HG02610 (cell line): ENCODE measurements around the gene CDR2.
"Not testable (repeated sequence)": the region's sequence is repeated elsewhere in the genome, so short reads cannot be mapped to it uniquely, and the experiment has no call there.

Experiments used
- ATAC-seq: cut with Tn5 transposase; IDR thresholded peaks from one replicate; pipeline ENCODE4 v1.9.1; 2021; ENCODE audit warnings: mild to moderate bottlenecking, moderate library complexity; ENCODE audit not compliant: unreplicated experiment

The CDR2 gene

DNA sequence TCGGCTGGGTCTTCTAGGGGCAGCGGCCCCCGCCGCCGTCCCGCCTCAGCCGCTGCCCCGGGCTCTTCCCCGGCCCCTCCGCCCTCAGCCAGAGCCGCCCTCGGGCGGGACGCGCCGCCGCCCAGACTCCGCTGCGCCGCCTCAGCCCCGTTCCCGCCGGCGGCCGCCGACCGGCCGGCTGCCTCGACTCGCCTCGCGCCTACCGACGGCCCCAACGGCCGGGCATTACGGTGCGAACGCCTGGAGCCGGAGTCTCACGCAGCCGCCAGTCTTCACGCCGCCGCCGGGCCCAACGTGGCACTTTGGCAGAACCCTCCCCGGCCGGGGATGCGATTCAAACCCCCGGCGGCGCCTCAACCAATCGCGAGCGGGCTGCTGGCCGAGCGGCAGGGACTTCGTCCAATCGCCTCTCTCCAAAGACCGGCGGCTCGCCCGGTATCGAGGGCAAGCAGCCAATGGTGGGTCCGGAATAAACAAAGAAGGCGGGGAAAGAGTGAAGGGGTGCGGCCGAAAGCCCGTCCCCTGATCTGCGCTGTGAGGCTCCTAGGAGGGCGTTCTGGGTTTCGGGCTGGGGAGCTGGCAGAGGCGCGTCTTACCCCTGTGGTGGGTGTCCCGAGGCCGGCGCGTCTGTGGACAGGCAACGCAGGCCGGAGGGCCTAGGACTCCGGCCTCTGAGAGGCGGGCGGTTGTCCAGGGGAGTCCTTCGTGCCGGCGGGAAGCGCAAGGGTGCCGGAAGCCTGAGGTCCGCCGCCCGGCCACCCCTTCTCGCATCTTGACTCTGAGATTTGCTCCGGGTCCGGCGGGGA is at the start of gene CDR2:
Gene CDR2 (minus strand): TSS at position 309 of the 806 bp plus-strand sequence. CDS start 310 bp downstream, outside the sequence.
- peak; percentile 95 for ATAC-seq

DNA sequence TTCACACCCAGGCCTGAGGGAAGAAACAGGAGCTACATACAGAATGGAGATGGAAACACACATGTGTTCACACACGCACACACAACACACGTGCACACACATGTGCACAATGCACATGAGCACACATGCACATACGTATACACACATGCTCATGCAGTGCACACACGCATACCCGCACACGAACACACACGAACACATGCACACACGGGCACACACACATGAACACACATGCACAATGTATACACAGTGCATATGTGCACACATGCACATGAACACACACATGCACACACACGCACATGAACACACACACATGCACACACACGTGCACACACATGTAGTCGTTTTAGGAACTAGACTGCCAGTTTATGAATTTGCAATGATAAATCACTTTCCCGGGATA is 49.3 kb upstream of the CDR2 start:
- no peak for ATAC-seq

DNA sequence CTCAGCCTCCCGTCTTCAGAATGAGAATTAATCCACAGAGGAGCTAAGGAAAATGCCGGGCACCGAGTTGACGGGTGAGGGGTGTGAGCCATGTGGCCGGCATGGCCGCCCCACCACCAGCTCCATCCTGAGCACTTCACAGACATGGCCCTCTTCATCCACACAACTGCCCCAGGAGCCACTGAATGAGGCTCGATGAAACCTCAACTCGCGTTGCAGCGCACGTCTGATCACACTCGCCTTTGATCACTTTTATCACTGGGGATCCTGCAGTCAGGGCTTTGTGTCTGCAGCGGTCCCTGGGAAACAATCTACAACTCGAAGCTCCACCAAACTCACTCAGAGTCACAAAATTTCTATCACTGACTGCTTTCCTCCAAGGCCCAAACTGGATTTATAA is 46.7 kb upstream of the CDR2 start:
- no peak for ATAC-seq

DNA sequence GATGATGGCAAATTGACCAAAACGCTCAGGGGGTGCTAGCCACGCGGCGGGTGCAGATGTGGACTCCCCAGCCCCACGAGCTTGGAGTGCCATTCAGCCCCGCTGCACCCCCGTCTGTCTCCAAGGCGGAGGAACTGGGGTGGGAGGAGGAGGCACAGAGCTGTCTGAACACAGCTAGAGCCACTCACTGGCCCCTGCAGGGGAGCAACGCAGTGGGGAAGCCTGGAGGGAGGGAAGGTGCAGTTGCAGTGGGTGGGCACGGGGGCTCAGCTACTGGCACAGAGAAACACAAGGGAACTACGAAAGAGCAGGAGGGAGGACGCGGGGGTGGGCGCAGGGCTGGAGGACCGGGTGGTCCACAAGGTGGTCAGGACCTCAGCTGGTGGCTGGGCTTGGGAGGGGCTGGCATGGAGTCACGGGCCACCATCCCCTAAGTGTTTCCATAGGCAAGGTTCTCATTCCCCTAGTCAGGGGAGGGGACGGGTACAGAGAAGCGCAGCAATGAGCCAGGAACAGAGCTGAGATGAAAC is 46.3 kb upstream of the CDR2 start:
- no peak for ATAC-seq

DNA sequence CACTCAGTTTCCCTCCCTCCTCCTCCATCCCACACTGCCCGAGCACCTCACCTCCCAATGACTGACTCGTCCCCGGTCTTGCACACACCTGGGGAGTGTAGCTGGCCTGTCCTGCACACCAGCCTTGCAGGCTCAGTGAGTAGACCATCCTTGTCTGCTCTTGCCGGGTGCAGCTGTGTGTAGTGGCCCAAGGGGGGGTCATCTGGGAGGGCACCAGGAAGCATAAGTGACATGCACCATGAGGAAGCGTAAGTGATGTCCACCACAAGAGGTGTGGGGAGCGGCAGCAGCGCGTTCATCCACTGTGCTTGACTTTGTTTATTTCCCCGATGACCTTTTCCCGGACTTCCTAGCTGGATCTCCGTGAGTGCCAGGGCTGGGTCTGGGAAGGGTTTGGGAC is 45.5 kb upstream of the CDR2 start:
- no peak for ATAC-seq

DNA sequence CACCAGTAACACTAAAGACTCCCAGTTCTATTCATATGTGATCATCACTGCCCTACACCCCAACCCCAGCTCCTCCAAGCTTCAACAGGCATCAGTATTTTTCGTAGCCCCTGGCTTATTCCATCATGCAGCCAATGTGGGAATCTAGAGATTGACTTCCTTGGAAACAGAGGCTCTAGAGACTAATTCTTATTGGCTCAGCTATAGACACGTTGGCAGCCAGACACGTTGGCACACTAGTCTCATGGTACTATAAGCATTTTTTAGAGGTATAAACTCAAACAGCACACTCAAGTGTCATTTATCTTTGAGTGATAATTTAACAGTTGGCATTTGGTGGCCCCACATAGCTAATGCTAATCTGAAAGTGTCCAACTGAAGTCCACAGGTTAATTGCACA is 44.4 kb upstream of the CDR2 start:
- no peak for ATAC-seq

DNA sequence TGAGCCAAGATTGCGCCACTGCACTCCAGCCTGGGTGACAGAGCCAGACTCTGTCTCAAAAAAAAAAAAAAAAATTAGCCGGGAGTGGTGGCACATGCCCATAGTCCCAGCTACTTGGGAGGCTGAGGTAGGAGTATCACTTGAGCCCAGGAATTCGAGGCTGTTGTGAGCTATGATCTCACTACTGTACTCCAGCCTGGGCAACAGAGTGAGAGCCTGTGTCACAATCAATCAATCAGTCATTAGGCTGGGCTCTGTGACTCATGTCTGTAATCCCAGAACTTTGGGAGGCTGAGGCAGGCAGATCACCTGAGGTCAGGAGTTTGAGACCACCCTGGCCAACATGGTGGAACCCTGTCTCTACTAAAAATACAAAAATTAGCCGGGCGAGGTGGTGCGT is 43.4 kb upstream of the CDR2 start:
- ATAC-seq: not testable (repeated sequence)

DNA sequence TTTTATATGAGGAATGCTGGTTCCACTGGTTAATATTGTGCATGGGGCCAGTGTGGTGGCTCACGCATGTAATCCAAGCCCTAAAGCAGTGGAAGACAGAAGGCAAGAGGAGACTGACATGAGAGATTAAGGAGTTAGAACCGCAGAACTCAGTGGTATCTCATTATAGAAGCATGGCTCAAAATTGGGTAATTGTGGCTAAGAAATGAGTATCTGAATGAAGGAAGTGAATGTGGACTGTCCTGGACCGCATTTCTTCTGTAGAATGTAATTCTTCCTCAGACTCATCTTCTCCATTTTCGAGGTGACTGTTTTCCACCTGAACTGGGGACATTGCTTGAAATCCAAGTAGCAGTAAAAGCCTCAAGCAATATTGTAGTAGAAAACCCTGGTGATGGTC is 42.6 kb upstream of the CDR2 start:
- ATAC-seq: no peak

DNA sequence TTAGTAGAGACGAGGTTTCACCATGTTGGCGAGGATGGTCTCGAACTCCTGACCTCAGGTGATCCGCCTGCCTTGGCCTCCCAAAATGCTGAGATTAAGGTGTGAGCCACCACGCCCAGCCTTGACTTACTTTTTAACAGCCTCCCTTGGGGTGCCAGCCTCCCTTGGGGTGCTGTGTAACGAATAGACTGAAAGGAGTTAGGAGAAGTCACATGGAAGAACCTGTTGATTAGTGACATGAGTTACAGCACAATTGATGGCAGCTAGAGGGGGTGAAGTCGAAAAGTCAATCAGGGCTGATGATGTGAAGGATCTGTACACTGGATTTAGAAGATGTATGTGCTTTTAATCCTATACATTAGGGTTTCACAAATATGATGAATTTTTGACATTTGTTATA is 39.4 kb upstream of the CDR2 start:
- no peak for ATAC-seq

DNA sequence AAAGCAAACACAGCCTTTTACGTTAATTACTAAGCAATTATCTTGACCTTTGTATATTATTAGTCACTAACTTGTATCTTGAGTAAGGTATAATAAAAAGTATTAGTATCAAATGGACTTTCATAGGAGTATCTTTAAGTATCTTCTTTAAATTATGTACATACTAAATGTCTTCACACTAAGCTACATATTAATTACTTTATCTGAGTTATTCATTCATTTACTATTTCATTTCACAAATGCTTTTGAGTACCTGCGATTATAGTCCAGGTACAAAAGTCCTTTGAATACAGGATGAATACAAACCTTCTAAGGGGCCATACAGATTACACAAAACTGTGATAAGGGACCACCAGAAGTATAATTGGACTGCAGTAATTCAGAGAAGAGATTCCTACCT is 33.1 kb upstream of the CDR2 start:
- ATAC-seq: no peak

DNA sequence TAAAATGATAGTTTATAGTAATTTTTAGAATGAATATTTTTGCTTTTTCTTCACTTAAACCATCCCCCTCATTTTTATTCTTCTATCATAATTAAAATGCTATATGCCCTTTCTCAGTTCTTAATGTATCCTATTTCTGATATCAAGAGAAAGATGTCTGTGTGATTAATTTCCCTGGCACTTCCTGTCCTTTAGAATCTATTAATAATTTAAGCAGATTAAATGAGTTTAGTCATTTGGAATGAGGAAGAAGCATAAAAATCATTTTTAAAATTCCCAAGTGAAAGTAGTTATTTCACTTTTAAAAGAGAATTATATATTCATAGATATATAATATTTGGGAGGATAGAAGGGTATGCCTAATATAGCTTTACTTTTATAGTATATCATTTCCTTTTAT is 27.8 kb upstream of the CDR2 start:
- no peak for ATAC-seq

DNA sequence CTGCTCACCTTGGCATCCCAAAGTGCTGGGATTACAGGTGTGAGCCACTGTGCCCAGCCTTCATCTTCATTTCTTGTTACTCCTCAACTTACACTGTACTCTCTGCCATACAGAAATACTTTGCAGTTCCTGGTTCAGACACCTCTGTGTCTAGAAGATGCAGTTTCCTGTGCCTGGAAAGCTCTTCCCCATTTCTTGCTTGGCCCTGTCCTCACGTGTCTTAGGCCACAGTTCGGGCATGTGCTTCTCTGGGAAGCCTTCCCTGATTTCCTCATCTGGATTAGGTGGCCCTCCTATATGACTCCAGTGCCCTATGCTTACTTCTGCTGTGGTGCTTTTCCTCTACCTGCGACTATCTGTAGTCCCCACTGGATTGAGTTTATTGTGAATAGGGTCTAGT is 26.5 kb upstream of the CDR2 start:
- no peak for ATAC-seq

DNA sequence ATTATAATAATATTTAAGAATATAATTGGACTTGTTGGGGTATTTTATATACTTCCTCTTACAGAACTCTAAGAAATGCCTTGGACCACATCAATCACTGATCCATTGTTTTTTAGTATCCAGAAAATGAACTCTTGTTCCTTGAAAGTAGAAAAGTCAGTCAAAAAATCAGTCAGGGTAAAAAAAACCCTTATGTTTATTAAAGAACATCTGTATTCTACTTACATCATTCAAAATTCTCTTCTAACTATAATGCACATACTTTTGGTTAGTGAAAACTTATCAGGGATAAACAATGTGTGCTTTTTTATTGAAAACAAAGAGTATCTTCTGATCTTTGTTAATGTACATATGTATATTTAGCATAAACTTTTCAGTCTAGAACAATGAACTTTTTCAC is 23.5 kb upstream of the CDR2 start:
- no peak for ATAC-seq

DNA sequence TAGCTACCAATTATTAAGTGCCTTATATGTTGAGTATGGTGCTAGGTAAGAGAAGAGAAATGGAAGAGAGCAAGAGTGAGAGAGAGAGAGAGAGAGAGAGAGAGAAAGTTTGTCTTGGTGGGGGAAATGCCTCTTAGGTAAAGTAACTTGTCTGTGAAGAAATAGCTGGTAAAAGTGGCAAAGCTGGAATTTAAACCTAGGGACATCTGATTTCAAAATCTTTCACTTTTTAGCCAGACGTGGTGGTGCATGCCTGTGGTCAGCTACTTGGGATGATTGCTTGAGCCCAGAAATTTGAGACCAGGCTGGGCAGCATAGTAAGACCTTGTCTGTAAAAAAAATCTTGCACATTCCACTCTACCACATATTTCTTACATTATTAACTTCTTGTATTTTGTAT is 23.0 kb upstream of the CDR2 start:
- ATAC-seq: no peak

DNA sequence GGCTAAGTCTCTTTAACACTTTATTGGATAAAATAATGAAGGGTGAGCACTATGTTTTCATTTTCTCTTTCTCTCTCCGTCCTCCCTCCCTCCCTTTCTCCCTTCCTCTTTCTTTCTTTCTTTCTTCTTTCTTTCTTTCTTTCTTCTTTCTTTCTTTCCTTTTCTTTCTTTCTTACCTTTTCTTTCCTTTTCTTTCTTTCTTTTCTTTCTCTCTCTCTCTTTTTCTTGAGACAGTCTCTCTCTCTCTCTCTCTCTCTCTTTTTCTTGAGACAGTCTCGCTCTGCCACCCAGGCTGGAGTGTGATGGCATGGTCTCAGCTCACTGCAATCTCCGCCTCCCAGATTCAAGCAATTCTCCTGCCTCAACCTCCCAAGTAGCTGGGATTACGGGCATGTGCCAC is 21.5 kb upstream of the CDR2 start:
- no peak for ATAC-seq

DNA sequence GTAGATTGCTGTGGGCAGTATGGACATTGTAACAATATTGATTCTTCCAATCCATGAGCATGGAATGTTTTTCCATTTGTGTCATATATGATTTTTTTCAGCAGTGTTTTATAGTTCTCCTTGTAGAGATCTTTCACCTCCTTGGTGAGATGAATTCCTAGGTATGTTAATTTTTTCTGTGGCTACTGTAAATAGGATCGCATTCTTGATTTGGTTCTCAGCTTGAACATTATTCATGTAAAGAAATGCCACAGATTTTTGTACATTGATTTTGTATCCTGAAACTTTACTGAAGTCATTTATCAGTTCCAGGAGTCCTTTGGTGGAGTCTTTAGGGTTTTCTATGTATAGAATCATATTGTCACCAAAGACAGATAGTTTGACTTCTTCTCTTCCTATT is 19.7 kb upstream of the CDR2 start:
- ATAC-seq: no peak

DNA sequence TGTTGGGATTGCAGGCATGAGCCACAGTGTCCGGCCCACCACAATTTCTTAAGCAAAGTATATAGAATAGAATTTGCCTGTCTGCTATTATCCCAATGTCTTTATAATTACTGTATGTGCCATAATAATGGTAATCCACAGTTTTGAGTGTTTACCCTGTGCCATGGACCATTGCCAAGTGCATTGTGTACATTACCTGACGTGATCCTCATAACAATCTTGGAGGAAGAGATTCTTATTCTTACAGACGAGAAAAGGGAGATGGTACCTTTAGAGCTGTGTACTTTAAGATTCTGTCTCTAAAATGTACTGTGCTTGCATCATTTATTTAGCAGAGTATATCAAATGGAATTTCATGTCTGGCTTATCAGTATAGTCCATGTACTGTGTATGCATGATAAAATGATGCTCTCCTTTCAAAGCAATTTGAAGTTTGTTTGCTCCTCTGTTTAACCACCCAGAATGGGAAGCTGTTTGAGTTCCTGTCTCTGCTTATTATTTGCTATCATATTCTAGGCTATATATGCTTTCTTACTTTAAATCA is 13.8 kb upstream of the CDR2 start:
- ATAC-seq: no peak

DNA sequence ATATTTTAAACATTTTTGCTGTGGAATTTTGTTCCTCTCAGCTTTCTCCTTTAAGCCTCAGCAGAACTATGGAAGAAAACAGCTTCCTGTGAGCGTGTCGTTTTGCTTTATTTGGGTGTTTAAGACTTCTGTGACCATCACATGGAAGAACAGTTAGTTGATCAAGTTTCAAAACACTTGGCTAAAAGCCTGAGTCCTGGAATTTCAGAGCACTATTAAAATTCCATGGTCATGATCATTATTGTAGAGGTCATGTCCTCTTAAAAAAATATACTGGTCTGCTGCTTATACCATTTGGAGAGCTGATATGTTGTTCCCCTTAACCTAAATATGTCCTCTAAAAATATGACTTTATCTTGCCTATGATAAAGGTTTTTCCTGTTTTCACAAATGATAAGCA is 12.6 kb upstream of the CDR2 start:
- no peak for ATAC-seq

DNA sequence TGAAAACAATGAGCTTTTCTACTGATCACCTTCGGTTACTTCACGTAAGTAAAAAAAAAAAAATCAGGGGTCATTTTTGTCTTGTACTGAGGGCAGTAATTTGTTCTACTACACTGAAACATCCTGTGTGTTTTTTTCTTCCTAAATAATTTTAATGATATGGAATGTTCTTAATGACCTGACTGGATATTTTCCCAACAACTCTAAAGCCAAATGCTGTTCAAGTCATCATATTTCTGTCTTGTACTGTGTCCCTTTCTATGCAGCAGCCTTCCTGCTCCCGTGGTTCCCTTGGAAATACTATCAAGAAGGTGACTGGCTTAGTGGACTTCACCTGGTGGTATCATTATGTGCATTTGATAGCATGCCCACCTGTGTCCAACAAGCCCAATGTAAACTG is 10.8 kb upstream of the CDR2 start:
- ATAC-seq: no peak

DNA sequence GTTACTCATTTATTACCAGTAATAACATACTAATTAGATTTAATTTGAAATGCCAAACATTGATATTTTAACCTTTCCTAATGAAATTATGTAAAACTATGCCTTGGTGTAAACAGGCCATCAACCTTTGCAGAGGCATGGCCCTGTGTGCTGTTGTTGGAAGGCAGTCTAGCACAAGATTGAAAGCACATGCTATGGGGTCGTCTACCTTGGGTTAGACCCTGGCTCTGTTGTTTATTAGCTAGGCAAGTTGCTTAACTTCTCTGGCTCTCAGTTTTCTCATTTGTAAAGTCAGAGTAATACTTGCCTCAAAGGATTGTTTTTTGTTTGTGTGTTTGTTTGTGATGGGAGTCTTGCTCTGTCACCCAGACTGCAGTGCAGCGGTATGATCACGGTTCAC is 9.4 kb upstream of the CDR2 start:
- ATAC-seq: no peak

DNA sequence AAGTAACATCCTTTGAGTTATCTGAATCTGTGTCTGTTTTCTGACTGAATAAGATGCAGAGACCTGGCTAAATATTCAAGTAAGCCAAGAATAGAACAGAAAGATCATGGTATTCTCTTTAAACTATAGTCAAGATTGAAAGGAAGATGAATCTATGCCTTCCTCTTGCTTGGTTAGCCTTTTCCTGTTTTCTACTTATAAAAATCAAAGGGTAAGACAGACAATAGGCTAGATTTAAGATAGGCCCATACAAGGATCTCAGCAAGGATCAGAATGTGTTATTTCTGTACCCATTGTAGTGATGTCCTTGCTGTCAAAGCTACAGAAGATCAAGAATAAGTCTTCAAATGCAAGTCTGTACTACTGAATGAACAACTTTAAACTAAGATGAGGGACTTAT is 7.0 kb upstream of the CDR2 start:
- ATAC-seq: no peak

DNA sequence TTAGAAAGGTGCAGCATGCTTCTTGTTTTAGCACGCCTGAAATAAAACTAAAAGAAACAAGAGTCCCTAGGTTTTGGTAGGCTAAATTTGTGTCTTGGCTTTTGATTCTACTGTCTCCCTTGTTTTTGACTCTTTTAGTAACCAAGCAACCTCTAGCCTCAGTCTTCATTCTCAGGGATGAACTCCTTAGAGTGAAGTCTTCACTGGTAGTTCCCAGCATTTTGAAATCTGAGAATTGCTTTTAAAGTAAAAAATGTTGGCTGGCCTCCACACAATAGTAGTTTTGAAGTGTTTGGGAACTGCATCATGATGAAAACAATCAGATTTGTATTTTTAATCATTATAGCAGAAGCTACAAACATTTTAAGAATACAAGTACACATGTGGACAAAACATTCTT is 6.1 kb upstream of the CDR2 start:
- no peak for ATAC-seq

DNA sequence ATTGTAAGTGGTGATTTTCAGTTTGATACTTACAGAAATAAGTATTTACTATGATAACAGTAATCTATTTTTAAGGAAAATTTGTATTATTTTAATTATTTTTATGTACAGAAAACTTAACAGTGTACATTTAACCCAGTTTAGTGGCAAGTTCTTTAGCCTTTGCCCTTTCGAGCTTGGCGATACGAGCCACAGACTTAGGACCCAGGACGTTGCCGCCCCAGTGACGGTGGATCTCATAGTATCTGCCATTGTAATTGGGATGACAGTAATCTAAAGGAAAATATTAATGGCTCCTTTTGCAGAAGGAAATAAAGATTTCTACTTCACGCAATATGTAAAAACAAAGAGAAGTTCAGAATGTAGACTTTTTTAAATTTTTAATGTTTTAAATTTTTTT is 5.2 kb upstream of the CDR2 start:
- ATAC-seq: no peak
